ENCODE results near the gene OSBP2.

DNA sequence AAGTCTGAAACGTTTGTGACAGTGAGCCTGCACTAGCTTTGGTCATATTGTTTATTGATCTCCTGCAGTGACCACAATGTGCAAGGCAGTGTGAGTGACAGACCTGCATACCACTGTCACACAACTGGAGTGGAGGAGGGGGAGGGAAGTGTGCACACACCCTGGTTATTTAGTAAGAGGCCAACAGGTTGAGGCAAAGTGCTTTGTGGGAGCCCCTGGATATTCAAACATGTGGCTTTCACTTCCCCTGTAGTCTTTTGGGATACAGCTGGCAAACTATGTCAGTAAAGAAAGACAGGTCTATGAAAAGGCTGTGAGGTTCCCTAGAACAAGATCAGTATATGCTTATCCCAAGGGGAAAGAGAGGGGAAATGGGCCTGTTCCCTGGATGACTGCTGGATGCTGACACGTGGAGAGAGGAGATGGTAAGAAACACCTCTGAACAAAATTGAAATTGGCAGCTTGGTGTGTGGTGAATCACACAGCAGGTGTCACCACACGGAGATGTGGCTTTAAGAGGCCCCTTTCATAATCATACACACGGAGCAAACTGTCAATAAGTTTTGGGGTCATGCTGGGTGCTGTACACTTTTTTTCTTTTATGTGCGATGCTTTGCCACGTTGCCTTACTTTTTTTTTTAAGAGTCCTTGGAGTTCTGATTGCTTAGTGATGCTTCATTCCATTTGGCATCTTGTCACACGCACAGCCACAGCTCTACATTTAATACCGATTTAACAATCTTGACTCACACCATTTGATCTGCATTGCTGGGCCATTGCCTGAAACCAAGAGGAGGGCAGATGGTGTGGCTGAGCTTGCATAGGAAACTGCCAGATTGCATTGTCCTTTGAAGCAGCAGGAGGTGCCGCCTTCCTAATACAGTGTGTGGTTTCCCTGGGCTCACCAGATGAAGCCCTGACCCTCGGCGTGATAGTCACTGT is 11.3 kb downstream of the OSBP2 start:
- TF ChIP-seq, protein P1, sequence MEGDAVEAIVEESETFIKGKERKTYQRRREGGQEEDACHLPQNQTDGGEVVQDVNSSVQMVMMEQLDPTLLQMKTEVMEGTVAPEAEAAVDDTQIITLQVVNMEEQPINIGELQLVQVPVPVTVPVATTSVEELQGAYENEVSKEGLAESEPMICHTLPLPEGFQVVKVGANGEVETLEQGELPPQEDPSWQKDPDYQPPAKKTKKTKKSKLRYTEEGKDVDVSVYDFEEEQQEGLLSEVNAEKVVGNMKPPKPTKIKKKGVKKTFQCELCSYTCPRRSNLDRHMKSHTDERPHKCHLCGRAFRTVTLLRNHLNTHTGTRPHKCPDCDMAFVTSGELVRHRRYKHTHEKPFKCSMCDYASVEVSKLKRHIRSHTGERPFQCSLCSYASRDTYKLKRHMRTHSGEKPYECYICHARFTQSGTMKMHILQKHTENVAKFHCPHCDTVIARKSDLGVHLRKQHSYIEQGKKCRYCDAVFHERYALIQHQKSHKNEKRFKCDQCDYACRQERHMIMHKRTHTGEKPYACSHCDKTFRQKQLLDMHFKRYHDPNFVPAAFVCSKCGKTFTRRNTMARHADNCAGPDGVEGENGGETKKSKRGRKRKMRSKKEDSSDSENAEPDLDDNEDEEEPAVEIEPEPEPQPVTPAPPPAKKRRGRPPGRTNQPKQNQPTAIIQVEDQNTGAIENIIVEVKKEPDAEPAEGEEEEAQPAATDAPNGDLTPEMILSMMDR (IDR thresholded peaks at IDR 0.05; ENCODE audit: low read depth, low read length, poor library complexity, severe bottlenecking), result no peak
- no peak for TF ChIP-seq EZH2phosphoT487 (IDR thresholded peaks at IDR 0.05; ENCODE audit: borderline replicate concordance, low read length)
